Endothelial cell of umbilical vein (primary cell): Measurements from ENCODE around the gene LONP1. TPM values are rescaled to one million over a fixed set of nuclear protein-coding genes. Genes with fewer than 3 reads are reported as not detected.

ENCODE experiments used
- BruUV-seq: library from RNA; stranded (reverse); fragments of 400-500 nt; replicated peaks from 2 replicates; lab custom pipeline; 2021; lab: Mats Ljungman, UMichigan
- CTCF ChIA-PET: fragments of 300-600, 350-600 bp; sonication (Branson Sonifier 250); formaldehyde crosslinking; loops from one replicate; lab custom pipeline; 2021; ENCODE audit warnings: antibody characterized with exemption, inconsistent platforms; lab: Charles Lee
- POLR2A ChIA-PET: fragments of 300-600, 350-600 bp; sonication (Branson Sonifier 250); formaldehyde crosslinking; loops from one replicate; lab custom pipeline; 2021; ENCODE audit warnings: antibody characterized with exemption, inconsistent platforms; lab: Charles Lee
- DNase-seq: peaks from one replicate; pipeline ENCODE4 v3.0.0-alpha.2; 2011; ENCODE audit warnings: low read depth, low spot score
- FAIRE-seq: peaks from 2 replicates; lab custom pipeline; 2011; peaks lifted over from hg19 to GRCh38; lab: Jason Lieb, UNC
- H2AFZ ChIP-seq: 2 replicates; pipeline ENCODE4 v1.6.0; 2012; ENCODE audit warnings: low read depth, low read length, control low read depth, inconsistent platforms
- H3K27ac ChIP-seq: 2 replicates; pipeline ENCODE4 v1.5.1; 2011; ENCODE audit warnings: low read depth, mild to moderate bottlenecking, control low read depth, low read length, moderate library complexity; ENCODE audit not compliant: insufficient read depth
- H3K27me3 ChIP-seq, 2 experiments: 2 replicates each; pipeline versions ENCODE4 v1.6.0 to v1.6.1; 2011; ENCODE audit warnings: low read length in 2 of 2, mixed read lengths in 1 of 2; ENCODE audit not compliant: control insufficient read depth in 2 of 2, insufficient read depth in 2 of 2
- H3K36me3 ChIP-seq, 2 experiments: 2 replicates in 1 of 2; 3 replicates in 1 of 2; pipeline ENCODE4 v1.5.1; 2011; ENCODE audit warnings: low read length in 2 of 2, mild to moderate bottlenecking in 1 of 2, moderate library complexity in 1 of 2; ENCODE audit not compliant: control insufficient read depth in 2 of 2, insufficient read depth in 2 of 2; ENCODE audit errors: extremely low read depth in 1 of 2
- H3K4me1 ChIP-seq: 3 replicates; pipeline ENCODE4 v1.5.1; 2011; ENCODE audit warnings: mild to moderate bottlenecking, low read length; ENCODE audit not compliant: control insufficient read depth, insufficient read depth; ENCODE audit errors: extremely low read depth
- H3K4me2 ChIP-seq: 2 replicates; pipeline ENCODE4 v1.6.1; 2011; ENCODE audit warnings: low read length, control low read depth, mixed read lengths; ENCODE audit not compliant: insufficient read depth
- H3K4me3 ChIP-seq, 3 experiments: fragments of 200-600 bp in 1 of 3; sonication (generic), shearing (Covaris generic) in 1 of 3; replicated peaks in 1 of 3; 2 replicates each; pipeline ENCODE4 v1.5.1; 2011 to 2016; ENCODE audit warnings: control low read depth in 3 of 3, low read length in 3 of 3, mild to moderate bottlenecking in 2 of 3, inconsistent platforms in 1 of 3, low read depth in 1 of 3, moderate library complexity in 1 of 3; ENCODE audit not compliant: insufficient read depth in 1 of 3
- H3K79me2 ChIP-seq: 2 replicates; pipeline ENCODE4 v1.6.0; 2012; ENCODE audit warnings: low read length, inconsistent platforms; ENCODE audit not compliant: control insufficient read depth, insufficient read depth
- H3K9ac ChIP-seq: replicated peaks from 2 replicates; pipeline ENCODE3; 2011; ENCODE audit warnings: low read length, control low read depth; ENCODE audit not compliant: insufficient read depth; ENCODE audit errors: extremely low read depth
- H3K9me1 ChIP-seq: replicated peaks from 3 replicates; pipeline ENCODE4 v1.6.0; 2011; ENCODE audit warnings: mild to moderate bottlenecking, low read length; ENCODE audit not compliant: control insufficient read depth, insufficient read depth; ENCODE audit errors: extremely low read depth
- H3K9me3 ChIP-seq: replicated peaks from 2 replicates; pipeline ENCODE4 v1.5.1; 2012; ENCODE audit warnings: low read length, inconsistent platforms; ENCODE audit not compliant: control insufficient read depth, insufficient read depth
- H4K20me1 ChIP-seq: replicated peaks from 2 replicates; pipeline ENCODE3; 2011; ENCODE audit warnings: mild to moderate bottlenecking, low read length; ENCODE audit not compliant: control insufficient read depth, insufficient read depth; ENCODE audit errors: extremely low read depth
- CTCF ChIP-seq, 2 donors: IDR thresholded peaks; 1 replicate in 1 of 2; 2 replicates in 1 of 2; pipeline ENCODE4 v1.5.1; 2011; ENCODE audit warnings: low read length in 2 of 2, mild to moderate bottlenecking in 2 of 2, moderate library complexity in 2 of 2, control low read depth in 1 of 2, inconsistent platforms in 1 of 2, low read depth in 1 of 2; ENCODE audit not compliant: insufficient read depth in 1 of 2; ENCODE audit errors: extremely low read depth in 1 of 2
- EZH2 ChIP-seq: IDR thresholded peaks from 2 replicates; pipeline ENCODE4 v1.6.1; 2012; ENCODE audit warnings: borderline replicate concordance, low read depth, mild to moderate bottlenecking, moderate library complexity, low read length, inconsistent platforms; ENCODE audit not compliant: severe bottlenecking
- FOS ChIP-seq: IDR thresholded peaks from 2 replicates; pipeline ENCODE4 v1.6.1; 2011; ENCODE audit warnings: mild to moderate bottlenecking, low read length, moderate library complexity, borderline replicate concordance; ENCODE audit not compliant: insufficient read depth
- GATA2 ChIP-seq: IDR thresholded peaks from 2 replicates; pipeline ENCODE4 v1.7.0; 2011; ENCODE audit warnings: low read depth, mild to moderate bottlenecking, moderate library complexity, mixed read lengths, low read length; ENCODE audit not compliant: insufficient read length, insufficient read depth
- JUN ChIP-seq: IDR thresholded peaks from 2 replicates; pipeline ENCODE4 v1.6.1; 2011; ENCODE audit warnings: borderline replicate concordance, low read depth; ENCODE audit not compliant: insufficient read length, insufficient read depth
- MAX ChIP-seq: IDR thresholded peaks from 2 replicates; pipeline ENCODE4 v1.6.1; 2011; ENCODE audit not compliant: insufficient read depth, insufficient read length
- MYC ChIP-seq: IDR thresholded peaks from one replicate; pipeline ENCODE4 v1.6.1; 2011; ENCODE audit warnings: mild to moderate bottlenecking, low read depth, low read length
- POLR2A ChIP-seq: IDR thresholded peaks from 2 replicates; pipeline ENCODE4 v1.6.1; 2012; ENCODE audit warnings: low read depth, mild to moderate bottlenecking, control low read depth, low read length
- POLR2AphosphoS5 ChIP-seq: IDR thresholded peaks from 2 replicates; pipeline ENCODE4 v1.6.1; 2012; ENCODE audit warnings: low read depth, mild to moderate bottlenecking, control low read depth, low read length, moderate library complexity; ENCODE audit not compliant: insufficient read depth
- dilution Hi-C: fragments of 300-500 bp; cut with MboI; formaldehyde crosslinking; loops from one replicate; pipeline ENCODE4 v1.15.0; 2019; ENCODE audit warnings: low sequenced_read_pairs; ENCODE audit not compliant: extremely low pct_ligation_motif_present
- intact Hi-C: fragments of 100-400 bp; cut with micrococcal nuclease; formaldehyde crosslinking; loops from one replicate; pipeline ENCODE4 v1.10.0; 2022
- polyA plus RNA-seq, 4 experiments: library from polyadenylated mRNA; depleted of rRNA in 3 of 4; stranded (reverse) in 3 of 4; unstranded in 1 of 4; fragments of >200 nt; gene quantifications; 2 replicates each; pipeline versions ENCODE4 v1.2.1 to v1.2.3, GENCODE V29; 2011 to 2012; ENCODE audit warnings: missing spikeins in 1 of 4
- total RNA-seq: library from RNA; stranded (reverse); gene quantifications from 2 replicates; pipeline ENCODE4 v1.2.3, GENCODE V29; 2021

Gene LONP1
- total and polyA plus RNA-seq, 2 donors (not counting 3 experiments of a cell fraction or from before 2014, with no cell fraction given) = 70.0 to 95.7 TPM

GRCh38 chr19:5652261-5652660, 67.7 kb downstream of the LONP1 start:
- Histone ChIP-seq H3K4me3 (no peak overlapping the region), H3K27me3 (no peaks in the 10 kb centered on the region), H3K9ac (no peak overlapping the region), H3K27ac (no peak overlapping the region), H3K9me3 (no peaks in the 10 kb centered on the region), H4K20me1 (no peaks in the 10 kb centered on the region), H3K79me2 (peaks cover 6% of the 10 kb centered on the region), H3K36me3 (peaks cover 19 to 43% of the 10 kb centered on the region in 2 experiments), H3K9me1 (no peaks in the 10 kb centered on the region), H2AFZ (no peak overlapping the region), H3K4me1 (no peaks in the 10 kb centered on the region), H3K4me2 (no peak overlapping the region)
- no peak for FAIRE-seq
- BruUV-seq = no TSS peak
- CTCF ChIA-PET = no interaction called here
- intact Hi-C loops (no loop called here), dilution Hi-C loops (no loop called here)
- DNase-seq = no peak
- POLR2A ChIA-PET = no interaction called here
- TF ChIP-seq GATA2 (no peak), MAX (no peak), MYC (no peak), FOS (no peak), POLR2AphosphoS5 (no peak), EZH2 (no peak), CTCF (IDR thresholded peaks at IDR 0.05; ENCODE audit: extremely low read depth in 1 of 2, insufficient read depth in 1 of 2, low read depth in 1 of 2, low read length in 2 of 2) (no peak), JUN (no peak), POLR2A (no peak)
